ENCODE data around the gene NR3C1.

DNA sequence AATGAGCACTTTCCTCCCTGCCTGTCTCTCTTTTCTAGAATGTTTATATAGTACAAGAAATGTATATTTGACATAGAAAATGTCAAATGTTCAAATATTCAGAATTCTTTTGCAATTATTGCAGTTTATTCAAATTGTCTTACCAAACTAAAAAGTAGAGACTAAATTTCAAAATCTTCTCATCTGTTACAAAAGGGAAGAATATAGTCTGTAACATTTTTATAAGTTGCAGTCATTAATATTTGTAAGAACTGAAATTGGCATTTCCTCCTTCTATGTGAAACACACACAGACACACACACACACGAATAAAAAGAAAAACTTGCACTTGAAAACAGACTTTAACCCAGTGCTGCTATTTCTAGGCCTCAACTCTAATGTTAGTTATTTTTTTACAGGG lies 56.4 kb downstream of the NR3C1 start:
- TF ChIP-seq, protein P1, sequence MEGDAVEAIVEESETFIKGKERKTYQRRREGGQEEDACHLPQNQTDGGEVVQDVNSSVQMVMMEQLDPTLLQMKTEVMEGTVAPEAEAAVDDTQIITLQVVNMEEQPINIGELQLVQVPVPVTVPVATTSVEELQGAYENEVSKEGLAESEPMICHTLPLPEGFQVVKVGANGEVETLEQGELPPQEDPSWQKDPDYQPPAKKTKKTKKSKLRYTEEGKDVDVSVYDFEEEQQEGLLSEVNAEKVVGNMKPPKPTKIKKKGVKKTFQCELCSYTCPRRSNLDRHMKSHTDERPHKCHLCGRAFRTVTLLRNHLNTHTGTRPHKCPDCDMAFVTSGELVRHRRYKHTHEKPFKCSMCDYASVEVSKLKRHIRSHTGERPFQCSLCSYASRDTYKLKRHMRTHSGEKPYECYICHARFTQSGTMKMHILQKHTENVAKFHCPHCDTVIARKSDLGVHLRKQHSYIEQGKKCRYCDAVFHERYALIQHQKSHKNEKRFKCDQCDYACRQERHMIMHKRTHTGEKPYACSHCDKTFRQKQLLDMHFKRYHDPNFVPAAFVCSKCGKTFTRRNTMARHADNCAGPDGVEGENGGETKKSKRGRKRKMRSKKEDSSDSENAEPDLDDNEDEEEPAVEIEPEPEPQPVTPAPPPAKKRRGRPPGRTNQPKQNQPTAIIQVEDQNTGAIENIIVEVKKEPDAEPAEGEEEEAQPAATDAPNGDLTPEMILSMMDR (optimal IDR thresholded peaks at IDR 0.05 in 1 of 3, IDR thresholded peaks at IDR 0.05 in 1 of 3, conservative IDR thresholded peaks at IDR 0.05 in 1 of 3; ENCODE audit: extremely low read depth in 1 of 3, insufficient read depth in 2 of 3, low read length in 3 of 3) = no peak
- TF ChIP-seq EZH2 (IDR thresholded peaks at IDR 0.05; ENCODE audit: low read length) = no peak

Measured in keratinocyte (primary cell).